Measurements from ENCODE around the gene TULP4.

Gene TULP4

GRCh38 chr6:158552055-158552795, 240.0 kb downstream of the TULP4 start (continued):
- TF ChIP-seq ZNF449 (tag by site-specific recombination; IDR thresholded peaks at IDR 0.05) (no peak), GLIS1 (tag by site-specific recombination; IDR thresholded peaks at IDR 0.05) (peak; percentile 73), GLI2 (tag by site-specific recombination; IDR thresholded peaks at IDR 0.05; ENCODE audit: borderline replicate concordance, low read depth) (peak; percentile 44; the same call in 1 of the 2 replicates), ZNF16 (tag by site-specific recombination; IDR thresholded peaks at IDR 0.05; ENCODE audit: low read depth) (no peak), ZNF214 (tag by site-specific recombination; IDR thresholded peaks at IDR 0.05; ENCODE audit: borderline replicate concordance) (no peak), ZBTB8A (tag by site-specific recombination; IDR thresholded peaks at IDR 0.05) (peak; percentile 33; the same call in 1 of the 2 replicates), ZNF10 (tag by site-specific recombination; IDR thresholded peaks at IDR 0.05) (peak; percentile 38; the same call in 1 of the 2 replicates), TRIM28 (IDR thresholded peaks at IDR 0.05; ENCODE audit: borderline replicate concordance, low read length) (peak; percentile 96), OSR2 (tag by site-specific recombination; IDR thresholded peaks at IDR 0.05) (peak; percentile 56), ZNF600 (tag by site-specific recombination; IDR thresholded peaks at IDR 0.05) (no peak)
- TF ChIP-seq, protein P1, sequence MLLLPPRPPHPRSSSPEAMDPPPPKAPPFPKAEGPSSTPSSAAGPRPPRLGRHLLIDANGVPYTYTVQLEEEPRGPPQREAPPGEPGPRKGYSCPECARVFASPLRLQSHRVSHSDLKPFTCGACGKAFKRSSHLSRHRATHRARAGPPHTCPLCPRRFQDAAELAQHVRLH (tag by site-specific recombination; IDR thresholded peaks at IDR 0.05) = peak; percentile 82

DNA sequence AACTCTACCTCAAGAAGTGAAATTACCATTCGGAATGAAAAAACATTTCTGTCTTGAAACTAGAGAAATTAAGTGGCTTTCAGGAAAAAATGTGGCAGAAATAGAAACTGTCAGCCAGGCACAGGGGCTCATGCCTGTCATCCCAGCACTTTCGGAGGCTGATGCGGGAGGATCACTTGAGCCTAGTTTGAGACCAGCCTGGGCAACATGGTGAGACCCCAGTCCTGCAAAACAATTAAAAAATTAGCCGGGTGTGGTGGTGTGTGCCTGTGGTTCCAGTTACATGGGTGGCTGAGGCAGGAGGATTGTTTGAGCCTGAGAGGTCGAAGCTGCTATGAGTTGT, 240.5 kb downstream of the TULP4 start:
- CTCF ChIA-PET = interaction anchor here (0.6 to 2.1 kb wide), 9 partner anchors 11 to 492 kb away, joined by 3 to 5 read pairs (median 4); partner anchors contain the start of gene TAGAP
- no peak overlapping the region; the same call in 1 of the 2 replicates for H3K27ac ChIP-seq (ENCODE audit: extremely low read depth, low read depth, low read length)
- TF ChIP-seq AEBP2 (tag by site-specific recombination; IDR thresholded peaks at IDR 0.05; ENCODE audit: borderline replicate concordance) (no peak), PRDM1 (tag by site-specific recombination; IDR thresholded peaks at IDR 0.05) (peak; percentile 51; the same call in 1 of the 2 replicates), GLIS2 (tag by site-specific recombination; IDR thresholded peaks at IDR 0.05) (no peak), ZNF121 (tag by site-specific recombination; IDR thresholded peaks at IDR 0.05) (peak; percentile 86), TRIM28 (IDR thresholded peaks at IDR 0.05; ENCODE audit: borderline replicate concordance, low read length) (0 out of 2 replicates have a peak, but pooled peaks have one; percentile 3), ZFHX2 (tag by site-specific recombination; conservative IDR thresholded peaks at IDR 0.05) (no peak), PRDM4 (tag by site-specific recombination; IDR thresholded peaks at IDR 0.05) (peak; percentile 86), GLI2 (tag by site-specific recombination; IDR thresholded peaks at IDR 0.05; ENCODE audit: borderline replicate concordance, low read depth) (no peak)
- POLR2A ChIA-PET = interaction anchor here (0.7 kb wide), 1 partner anchor 247 kb away, joined by 4 read pairs; no protein-coding TSS in a partner anchor
- H3K4me3 ChIP-seq (ENCODE audit: low read depth, low read length) = no peak overlapping the region
- no peaks in the 10 kb centered on the region for H3K36me3 ChIP-seq (ENCODE audit: control insufficient read depth in 2 of 2, insufficient read depth in 1 of 2, low read length in 2 of 2)
- no peaks in the 10 kb centered on the region for H3K9me3 ChIP-seq (ENCODE audit: control insufficient read depth, insufficient read depth, low read depth, low read length)
- peaks cover 15% of the 10 kb centered on the region for H3K4me1 ChIP-seq (ENCODE audit: control insufficient read depth, insufficient read depth, low read length)

Measured in HEK293 (cell line).